Peyer's patch (tissue), 4 donors: ENCODE results near the gene MYH7.

Experiments
- POLR2A ChIP-seq, 2 donors: fragments of 450-650 bp; IDR thresholded peaks; one replicate each; pipeline ENCODE4 v1.5.1; 2017; ENCODE audit warnings: antibody characterized with exemption in 2 of 2, mild to moderate bottlenecking in 2 of 2, moderate library complexity in 2 of 2
- TF ChIP-seq, protein P1 (sequence below), 6 experiments: fragments of 450-650 bp in 4 of 6; fragments of 200-600 bp in 2 of 6; sonication (generic) in 1 of 6; IDR thresholded peaks; one replicate each; pipeline ENCODE4 v1.5.1; 2017 to 2019; ENCODE audit warnings: antibody characterized with exemption in 6 of 6, mild to moderate bottlenecking in 3 of 6, moderate library complexity in 1 of 6

DNA sequence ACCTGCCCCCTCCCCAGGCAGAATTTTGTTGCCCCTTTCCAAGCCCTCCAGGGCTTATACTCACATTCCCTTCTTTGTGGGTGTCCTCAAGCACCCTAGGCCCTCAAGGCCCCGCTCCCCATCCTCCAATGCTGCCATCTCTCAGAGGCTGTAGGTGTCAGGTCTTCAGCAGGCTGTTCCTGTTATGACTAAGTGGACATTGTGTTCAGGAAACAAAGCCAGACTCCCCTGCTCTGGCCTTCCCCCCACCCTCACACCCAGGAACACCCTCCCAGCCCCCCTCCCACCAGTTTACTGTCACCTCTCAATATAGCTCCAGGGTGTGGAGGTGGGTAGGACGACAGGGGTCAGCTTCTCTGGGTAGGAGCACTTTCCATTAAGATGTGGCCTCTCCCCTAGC, 26.0 kb downstream of the MYH7 start:
- TF ChIP-seq, protein P1, sequence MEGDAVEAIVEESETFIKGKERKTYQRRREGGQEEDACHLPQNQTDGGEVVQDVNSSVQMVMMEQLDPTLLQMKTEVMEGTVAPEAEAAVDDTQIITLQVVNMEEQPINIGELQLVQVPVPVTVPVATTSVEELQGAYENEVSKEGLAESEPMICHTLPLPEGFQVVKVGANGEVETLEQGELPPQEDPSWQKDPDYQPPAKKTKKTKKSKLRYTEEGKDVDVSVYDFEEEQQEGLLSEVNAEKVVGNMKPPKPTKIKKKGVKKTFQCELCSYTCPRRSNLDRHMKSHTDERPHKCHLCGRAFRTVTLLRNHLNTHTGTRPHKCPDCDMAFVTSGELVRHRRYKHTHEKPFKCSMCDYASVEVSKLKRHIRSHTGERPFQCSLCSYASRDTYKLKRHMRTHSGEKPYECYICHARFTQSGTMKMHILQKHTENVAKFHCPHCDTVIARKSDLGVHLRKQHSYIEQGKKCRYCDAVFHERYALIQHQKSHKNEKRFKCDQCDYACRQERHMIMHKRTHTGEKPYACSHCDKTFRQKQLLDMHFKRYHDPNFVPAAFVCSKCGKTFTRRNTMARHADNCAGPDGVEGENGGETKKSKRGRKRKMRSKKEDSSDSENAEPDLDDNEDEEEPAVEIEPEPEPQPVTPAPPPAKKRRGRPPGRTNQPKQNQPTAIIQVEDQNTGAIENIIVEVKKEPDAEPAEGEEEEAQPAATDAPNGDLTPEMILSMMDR (IDR thresholded peaks at IDR 0.05): no peak
- no peak for TF ChIP-seq POLR2A (IDR thresholded peaks at IDR 0.05)
